Measurements from ENCODE around the gene ZNF101.
"Not testable (repeated sequence)": the region's sequence is repeated elsewhere in the genome, so short reads cannot be mapped to it uniquely, and the experiment has no call there.

DNA sequence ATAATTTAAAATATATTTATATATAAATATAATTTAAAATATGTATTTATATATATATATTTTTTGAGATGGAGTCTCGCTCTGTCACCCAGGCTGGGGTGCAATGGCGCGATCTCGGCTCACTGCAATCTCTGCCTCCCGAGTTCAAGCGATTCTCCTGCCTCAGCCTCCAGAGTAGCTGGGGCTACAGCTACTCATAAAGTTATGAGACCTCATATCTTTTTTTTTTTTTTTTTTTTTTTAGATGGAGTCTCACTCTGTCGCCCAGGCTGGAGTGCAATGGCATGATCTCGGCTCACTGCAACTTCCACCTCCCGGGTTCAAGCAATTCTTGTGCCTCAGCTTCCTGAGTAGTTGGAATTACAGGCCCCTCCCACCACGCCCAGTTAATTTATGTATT is 20.4 kb downstream of the ZNF101 start:
- TF ChIP-seq, protein P1, sequence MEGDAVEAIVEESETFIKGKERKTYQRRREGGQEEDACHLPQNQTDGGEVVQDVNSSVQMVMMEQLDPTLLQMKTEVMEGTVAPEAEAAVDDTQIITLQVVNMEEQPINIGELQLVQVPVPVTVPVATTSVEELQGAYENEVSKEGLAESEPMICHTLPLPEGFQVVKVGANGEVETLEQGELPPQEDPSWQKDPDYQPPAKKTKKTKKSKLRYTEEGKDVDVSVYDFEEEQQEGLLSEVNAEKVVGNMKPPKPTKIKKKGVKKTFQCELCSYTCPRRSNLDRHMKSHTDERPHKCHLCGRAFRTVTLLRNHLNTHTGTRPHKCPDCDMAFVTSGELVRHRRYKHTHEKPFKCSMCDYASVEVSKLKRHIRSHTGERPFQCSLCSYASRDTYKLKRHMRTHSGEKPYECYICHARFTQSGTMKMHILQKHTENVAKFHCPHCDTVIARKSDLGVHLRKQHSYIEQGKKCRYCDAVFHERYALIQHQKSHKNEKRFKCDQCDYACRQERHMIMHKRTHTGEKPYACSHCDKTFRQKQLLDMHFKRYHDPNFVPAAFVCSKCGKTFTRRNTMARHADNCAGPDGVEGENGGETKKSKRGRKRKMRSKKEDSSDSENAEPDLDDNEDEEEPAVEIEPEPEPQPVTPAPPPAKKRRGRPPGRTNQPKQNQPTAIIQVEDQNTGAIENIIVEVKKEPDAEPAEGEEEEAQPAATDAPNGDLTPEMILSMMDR (IDR thresholded peaks at IDR 0.05) = not testable (repeated sequence)
- TF ChIP-seq POLR2A, EP300 (IDR thresholded peaks at IDR 0.05): not testable (repeated sequence)

Data from tibial nerve (tissue), 4 donors.